Iris pigment epithelial cell (primary cell): ENCODE results near the gene SMG9.

Experiments used
- DNase-seq: peaks from one replicate; pipeline ENCODE4 v3.0.0-alpha.2; 2011; ENCODE audit warnings: low read depth

The SMG9 gene

GRCh38 chr19:43752287-43752875, 2.4 kb downstream of the SMG9 start:
- DNase-seq, result no peak

GRCh38 chr19:43751466-43752220, 3.1 kb downstream of the SMG9 start:
- peak; percentile 70 for DNase-seq

GRCh38 chr19:43749898-43750297, 4.9 kb downstream of the SMG9 start:
- no peak for DNase-seq

GRCh38 chr19:43749152-43749551, 5.6 kb downstream of the SMG9 start:
- no peak for DNase-seq

- no peak for DNase-seq
These were observed 6.1 kb downstream of the SMG9 start for GRCh38 chr19:43748685-43749084.

GRCh38 chr19:43748205-43748594, 6.6 kb downstream of the SMG9 start:
- DNase-seq, result no peak

- DNase-seq, result no peak
These were observed 7.1 kb downstream of the SMG9 start for GRCh38 chr19:43747557-43748204.

GRCh38 chr19:43743059-43743458, 11.7 kb downstream of the SMG9 start:
- peak; percentile 82 for DNase-seq

- no peak for DNase-seq
These were observed 13.5 kb downstream of the SMG9 start for GRCh38 chr19:43741075-43741825.

GRCh38 chr19:43739439-43740235, 15.1 kb downstream of the SMG9 start:
- DNase-seq, result no peak

GRCh38 chr19:43738780-43739211, 16.0 kb downstream of the SMG9 start:
- DNase-seq, result no peak

GRCh38 chr19:43735957-43736356, 18.8 kb downstream of the SMG9 start:
- peak; percentile 72 for DNase-seq

GRCh38 chr19:43735013-43735412, 19.7 kb downstream of the SMG9 start:
- DNase-seq, result no peak

GRCh38 chr19:43731846-43732245, 22.9 kb downstream of the SMG9 start:
- DNase-seq, result peak; percentile 56

GRCh38 chr19:43731346-43731745, 23.4 kb downstream of the SMG9 start:
- no peak for DNase-seq

- DNase-seq, result no peak
These were observed 24.8 kb downstream of the SMG9 start for GRCh38 chr19:43729919-43730318.

GRCh38 chr19:43727593-43727853, 27.2 kb downstream of the SMG9 start:
- DNase-seq, result no peak

- no peak for DNase-seq
These were observed 27.8 kb downstream of the SMG9 start for GRCh38 chr19:43726736-43727592.

GRCh38 chr19:43725468-43725867, 29.3 kb downstream of the SMG9 start:
- DNase-seq, result no peak

GRCh38 chr19:43724896-43725295, 29.9 kb downstream of the SMG9 start:
- DNase-seq, result no peak

- no peak for DNase-seq
These were observed 31.2 kb downstream of the SMG9 start for GRCh38 chr19:43723588-43723987.
